Smooth muscle cell (in vitro differentiated cells): Measurements from ENCODE around the gene CCNYL1. TPM values are rescaled to one million over a fixed set of nuclear protein-coding genes. Genes with fewer than 3 reads are reported as not detected.

Source experiments
- DNase-seq: peaks from one replicate; lab custom pipeline; 2025; ENCODE audit not compliant: unreplicated experiment; lab: John Stamatoyannopoulos, UW
- H2AFZ ChIP-seq: fragments of 200-600 bp; sonication (generic); 2 replicates; pipeline ENCODE4 v1.6.0; 2016; ENCODE audit warnings: antibody characterized with exemption, low read depth, mild to moderate bottlenecking
- H3F3A ChIP-seq: fragments of 200-600 bp; sonication (generic); 2 replicates; pipeline ENCODE4 v1.6.0; 2017; ENCODE audit warnings: antibody characterized with exemption, low read depth
- H3K27ac ChIP-seq: fragments of 200-600 bp; sonication (generic); 2 replicates; pipeline ENCODE4 v1.5.1; 2016; ENCODE audit warnings: low read depth, mild to moderate bottlenecking
- H3K27me3 ChIP-seq: fragments of 200-600 bp; sonication (generic); 2 replicates; pipeline ENCODE4 v1.6.1; 2016; ENCODE audit warnings: low read depth, mild to moderate bottlenecking
- H3K36me3 ChIP-seq: fragments of 200-600 bp; sonication (generic); 2 replicates; pipeline ENCODE4 v1.5.1; 2016; ENCODE audit warnings: low read depth
- H3K4me1 ChIP-seq: fragments of 200-600 bp; sonication (generic); 2 replicates; pipeline ENCODE4 v1.5.1; 2016; ENCODE audit warnings: low read depth
- H3K4me2 ChIP-seq: fragments of 200-600 bp; sonication (generic); 2 replicates; pipeline ENCODE4 v1.6.0; 2016; ENCODE audit warnings: mild to moderate bottlenecking
- H3K4me3 ChIP-seq: fragments of 200-600 bp; sonication (generic); 2 replicates; pipeline ENCODE4 v1.5.1; 2016; ENCODE audit warnings: mild to moderate bottlenecking
- H3K79me2 ChIP-seq: fragments of 200-600 bp; sonication (generic); 2 replicates; pipeline ENCODE4 v1.6.0; 2016; ENCODE audit warnings: low read depth, mild to moderate bottlenecking
- H3K9ac ChIP-seq: fragments of 200-600 bp; sonication (generic); 2 replicates; pipeline ENCODE4 v1.6.0; 2016; ENCODE audit warnings: low read depth
- H3K9me3 ChIP-seq: fragments of 200-600 bp; sonication (generic); replicated peaks from 2 replicates; pipeline ENCODE4 v1.5.1; 2016; ENCODE audit warnings: low read depth
- H4K20me1 ChIP-seq: fragments of 200-600 bp; sonication (generic); 2 replicates; pipeline ENCODE4 v1.6.0; 2016; ENCODE audit warnings: low read depth
- WGBS: methylation state at CpG from one replicate; pipeline ENCODE4 v1.1.7; 2016; ENCODE audit warnings: low lambda C conversion rate; 5-methylcytosine and 5-hydroxymethylcytosine counted together
- polyA plus RNA-seq: library from polyadenylated mRNA; unstranded; fragments of >200 nt; fragmentation: Nextera tagmentation; extraction: Ambion mirVana; gene quantifications from 2 replicates; pipeline ENCODE4 v1.2.1, GENCODE V29; 2016
- total RNA-seq: library from RNA; depleted of rRNA; stranded (reverse); fragments of >200 nt; gene quantifications from 2 replicates; pipeline ENCODE4 v1.2.3, GENCODE V29; 2014
- TF ChIP-seq, protein P1 (sequence below): fragments of 200-600 bp; sonication (generic); IDR thresholded peaks from 2 replicates; pipeline ENCODE4 v1.5.1; 2017; ENCODE audit warnings: borderline replicate concordance, mild to moderate bottlenecking, antibody characterized with exemption; ENCODE audit not compliant: insufficient read depth, poor library complexity, severe bottlenecking

Gene CCNYL1
- total and polyA plus RNA-seq, 2 experiments from 2014 or later = 7.2 to 15.1 TPM

DNA sequence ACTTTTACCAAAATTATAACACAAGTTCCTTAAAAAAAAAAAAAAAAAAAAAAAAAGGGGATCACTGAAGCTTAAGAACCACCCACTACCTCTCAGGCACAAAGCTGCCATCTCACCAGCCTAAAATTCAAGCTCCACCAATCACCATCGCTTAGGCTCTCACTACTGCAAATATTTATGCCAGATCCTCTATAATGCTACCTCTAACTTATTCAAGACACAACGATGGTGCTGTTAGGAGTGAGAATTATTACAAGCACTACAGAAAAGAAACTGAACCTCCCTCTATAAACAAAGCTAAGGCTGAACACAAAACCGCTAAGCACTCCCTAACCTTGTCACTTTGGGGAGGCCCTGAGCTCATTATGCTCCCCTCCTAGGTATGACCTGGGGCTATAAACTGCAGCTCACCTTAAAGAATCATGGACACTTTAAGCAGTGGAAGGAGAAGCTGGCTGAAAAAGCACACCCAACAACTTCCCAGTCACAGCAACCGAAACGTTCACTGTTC is 54.7 kb downstream of the CCNYL1 start:
- H3K27me3 ChIP-seq = peaks cover 63% of the 10 kb centered on the region
- TF ChIP-seq, protein P1, sequence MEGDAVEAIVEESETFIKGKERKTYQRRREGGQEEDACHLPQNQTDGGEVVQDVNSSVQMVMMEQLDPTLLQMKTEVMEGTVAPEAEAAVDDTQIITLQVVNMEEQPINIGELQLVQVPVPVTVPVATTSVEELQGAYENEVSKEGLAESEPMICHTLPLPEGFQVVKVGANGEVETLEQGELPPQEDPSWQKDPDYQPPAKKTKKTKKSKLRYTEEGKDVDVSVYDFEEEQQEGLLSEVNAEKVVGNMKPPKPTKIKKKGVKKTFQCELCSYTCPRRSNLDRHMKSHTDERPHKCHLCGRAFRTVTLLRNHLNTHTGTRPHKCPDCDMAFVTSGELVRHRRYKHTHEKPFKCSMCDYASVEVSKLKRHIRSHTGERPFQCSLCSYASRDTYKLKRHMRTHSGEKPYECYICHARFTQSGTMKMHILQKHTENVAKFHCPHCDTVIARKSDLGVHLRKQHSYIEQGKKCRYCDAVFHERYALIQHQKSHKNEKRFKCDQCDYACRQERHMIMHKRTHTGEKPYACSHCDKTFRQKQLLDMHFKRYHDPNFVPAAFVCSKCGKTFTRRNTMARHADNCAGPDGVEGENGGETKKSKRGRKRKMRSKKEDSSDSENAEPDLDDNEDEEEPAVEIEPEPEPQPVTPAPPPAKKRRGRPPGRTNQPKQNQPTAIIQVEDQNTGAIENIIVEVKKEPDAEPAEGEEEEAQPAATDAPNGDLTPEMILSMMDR = no peak
- no peaks in the 10 kb centered on the region for H3K9me3 ChIP-seq
- no peak for DNase-seq
- H3K4me3 ChIP-seq = peak overlapping the region; percentile 77
- H3F3A ChIP-seq = no peaks in the 10 kb centered on the region
- no peak overlapping the region for H3K9ac ChIP-seq
- peaks cover 26% of the 10 kb centered on the region for H3K4me1 ChIP-seq
- H3K36me3 ChIP-seq = no peaks in the 10 kb centered on the region
- H4K20me1 ChIP-seq = no peaks in the 10 kb centered on the region
- peak overlapping the region; percentile 100 for H3K4me2 ChIP-seq
- no peak overlapping the region for H3K27ac ChIP-seq
- 18% methylated on average over 5 of the region's 5 CpGs for WGBS
- H2AFZ ChIP-seq = no peak overlapping the region
- no peaks in the 10 kb centered on the region for H3K79me2 ChIP-seq

- H3F3A ChIP-seq = no peaks in the 10 kb centered on the region
- H3K9me3 ChIP-seq = no peaks in the 10 kb centered on the region
- H3K4me1 ChIP-seq = peaks cover 26% of the 10 kb centered on the region
- H3K9ac ChIP-seq = no peak overlapping the region
- H3K36me3 ChIP-seq = no peaks in the 10 kb centered on the region
- no peak overlapping the region for H3K27ac ChIP-seq
- TF ChIP-seq, protein P1 = no peak
- peak overlapping the region; percentile 100 for H3K4me2 ChIP-seq
- peaks cover 63% of the 10 kb centered on the region for H3K27me3 ChIP-seq
- no peaks in the 10 kb centered on the region for H3K79me2 ChIP-seq
- WGBS = 10% methylated on average over 64 of the region's 65 CpGs
- peak overlapping the region; percentile 27 for H2AFZ ChIP-seq
- H4K20me1 ChIP-seq = no peaks in the 10 kb centered on the region
- peak overlapping the region; percentile 77 for H3K4me3 ChIP-seq
- no peak for DNase-seq
Measured at GRCh38 chr2:207766697-207767460, 55.4 kb downstream of the CCNYL1 start.

- Histone ChIP-seq H2AFZ (no peak overlapping the region), H3K4me2 (peak overlapping the region; percentile 100), H3K79me2 (no peaks in the 10 kb centered on the region), H3K27ac (no peak overlapping the region), H3K4me1 (peaks cover 26% of the 10 kb centered on the region), H3K4me3 (peak overlapping the region; percentile 77), H3F3A (no peaks in the 10 kb centered on the region), H3K9me3 (no peaks in the 10 kb centered on the region), H3K9ac (no peak overlapping the region), H4K20me1 (no peaks in the 10 kb centered on the region), H3K36me3 (no peaks in the 10 kb centered on the region), H3K27me3 (peaks cover 63% of the 10 kb centered on the region)
- no peak for DNase-seq
- TF ChIP-seq, protein P1 = no peak
- 51% methylated on average over 56 of the region's 56 CpGs for WGBS
Measured at GRCh38 chr2:207767461-207768167, 56.2 kb downstream of the CCNYL1 start.
